Kidney (tissue), 14 donors: ENCODE data around the gene LUZP2. TPM values are rescaled to one million over a fixed set of nuclear protein-coding genes. Genes with fewer than 3 reads are reported as not detected.

Experiments
- DNase-seq, 5 donors: peaks; one replicate each; pipeline ENCODE4 v3.0.0-alpha.2; 2013 to 2020
- FAIRE-seq: peaks from 2 replicates; lab custom pipeline; 2012; peaks lifted over from hg19 to GRCh38; lab: Jason Lieb, UNC
- H3K27ac ChIP-seq, 2 donors: one replicate each; pipeline ENCODE4 v1.7.0; 2013; ENCODE audit warnings: low read depth in 2 of 2, low read length in 2 of 2, inconsistent platforms in 1 of 2
- H3K27me3 ChIP-seq: one replicate; pipeline ENCODE4 v1.7.1; 2013; ENCODE audit warnings: low read length, inconsistent platforms; ENCODE audit not compliant: control insufficient read depth, insufficient read depth
- H3K36me3 ChIP-seq, 3 donors: one replicate each; pipeline versions ENCODE4 v1.7.0 to v1.7.1; 2013; ENCODE audit warnings: low read length in 3 of 3, control low read depth in 1 of 3, inconsistent platforms in 1 of 3; ENCODE audit not compliant: insufficient read depth in 3 of 3, control insufficient read depth in 2 of 3
- H3K4me1 ChIP-seq, 3 donors: one replicate each; pipeline versions ENCODE4 v1.7.0 to v1.7.1; 2013; ENCODE audit warnings: low read length in 3 of 3, inconsistent platforms in 1 of 3, low read depth in 1 of 3; ENCODE audit not compliant: control insufficient read depth in 2 of 3, insufficient read depth in 2 of 3
- H3K4me3 ChIP-seq, 3 donors: one replicate each; pipeline versions ENCODE4 v1.7.0 to v1.8.1; 2013; ENCODE audit warnings: low read length in 3 of 3, control low read depth in 1 of 3, inconsistent platforms in 1 of 3
- H3K9ac ChIP-seq, 3 donors: one replicate each; pipeline versions ENCODE4 v1.7.0 to v1.7.1; 2013; ENCODE audit warnings: low read length in 3 of 3, control low read depth in 1 of 3, inconsistent platforms in 1 of 3
- H3K9me3 ChIP-seq, 3 donors: one replicate each; pipeline versions ENCODE4 v1.7.0 to v1.7.1; 2013; ENCODE audit warnings: low read length in 3 of 3, control low read depth in 1 of 3, inconsistent platforms in 1 of 3; ENCODE audit not compliant: control insufficient read depth in 2 of 3, insufficient read depth in 1 of 3
- intact Hi-C: fragments of 100-400 bp; cut with DNase I; formaldehyde crosslinking; loops from one replicate; pipeline ENCODE4 v1.11.1; 2022
- polyA plus RNA-seq: library from polyadenylated mRNA; stranded (reverse); fragments of 350-450 nt; fragmentation: Illumina TruSeq; extraction: RNeasy Lipid Tissue Mini Kit (QIAGEN cat#74804); gene quantifications from one replicate; pipeline ENCODE4 v1.2.3, GENCODE V29; 2014; ENCODE audit warnings: low read depth, low replicate concordance; ENCODE audit not compliant: insufficient read depth
- total RNA-seq: library from RNA; stranded (reverse); fragmentation: NEBNext Ultra II Directional; extraction: Animal tissue kit (Norgen Biotek cat#: 25700); gene quantifications from one replicate; pipeline ENCODE4 v1.2.1, GENCODE V29; 2021
- TF ChIP-seq, protein P1 (sequence below): IDR thresholded peaks from 3 replicates; pipeline ENCODE4 v1.5.1; 2012; ENCODE audit warnings: mild to moderate bottlenecking, moderate library complexity, borderline replicate concordance; ENCODE audit not compliant: insufficient read depth; ENCODE audit errors: extremely low read depth
- donor health status: control.
- donor health status: control.
- donor health status: control.
- donor health status: control.
- donor health status: control.
- donor health status: DM: yes; HTN: yes; CAD: no.
- donor health status: Normal renal cell carcinoma (clear cell type).

The LUZP2 gene
- total and polyA plus RNA-seq, 2 donors from 2014 or later: 0.19 TPM; not detected in 1

DNA sequence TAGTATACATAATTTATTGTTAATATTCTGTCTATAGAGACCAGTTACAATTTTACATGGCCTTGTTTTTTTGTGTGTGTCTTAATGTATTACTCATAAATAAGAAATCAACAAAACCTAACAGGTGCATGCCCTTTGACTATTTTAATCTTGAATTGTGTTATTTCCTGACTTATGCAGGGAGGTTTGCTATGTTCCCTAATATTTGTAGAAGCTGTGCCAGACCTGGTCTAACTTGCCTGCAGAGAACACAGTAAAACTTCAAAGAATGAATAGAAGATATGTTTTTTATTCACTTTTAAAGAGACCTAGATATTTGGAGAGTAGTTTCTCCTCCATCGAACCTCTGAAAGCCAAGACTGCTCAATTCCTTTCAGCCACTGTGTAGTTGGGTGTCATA lies 234.7 kb downstream of the LUZP2 start:
- Histone ChIP-seq H3K9ac (no peak overlapping the region), H3K36me3 (no peaks in the 10 kb centered on the region), H3K9me3 (no peaks in the 10 kb centered on the region), H3K27ac (no peak overlapping the region), H3K4me1 (no peaks in the 10 kb centered on the region), H3K27me3 (no peaks in the 10 kb centered on the region), H3K4me3 (no peak overlapping the region)
- FAIRE-seq (no peak), DNase-seq (no peak)
- intact Hi-C loops: no loop called here
- TF ChIP-seq, protein P1, sequence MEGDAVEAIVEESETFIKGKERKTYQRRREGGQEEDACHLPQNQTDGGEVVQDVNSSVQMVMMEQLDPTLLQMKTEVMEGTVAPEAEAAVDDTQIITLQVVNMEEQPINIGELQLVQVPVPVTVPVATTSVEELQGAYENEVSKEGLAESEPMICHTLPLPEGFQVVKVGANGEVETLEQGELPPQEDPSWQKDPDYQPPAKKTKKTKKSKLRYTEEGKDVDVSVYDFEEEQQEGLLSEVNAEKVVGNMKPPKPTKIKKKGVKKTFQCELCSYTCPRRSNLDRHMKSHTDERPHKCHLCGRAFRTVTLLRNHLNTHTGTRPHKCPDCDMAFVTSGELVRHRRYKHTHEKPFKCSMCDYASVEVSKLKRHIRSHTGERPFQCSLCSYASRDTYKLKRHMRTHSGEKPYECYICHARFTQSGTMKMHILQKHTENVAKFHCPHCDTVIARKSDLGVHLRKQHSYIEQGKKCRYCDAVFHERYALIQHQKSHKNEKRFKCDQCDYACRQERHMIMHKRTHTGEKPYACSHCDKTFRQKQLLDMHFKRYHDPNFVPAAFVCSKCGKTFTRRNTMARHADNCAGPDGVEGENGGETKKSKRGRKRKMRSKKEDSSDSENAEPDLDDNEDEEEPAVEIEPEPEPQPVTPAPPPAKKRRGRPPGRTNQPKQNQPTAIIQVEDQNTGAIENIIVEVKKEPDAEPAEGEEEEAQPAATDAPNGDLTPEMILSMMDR: no peak

- intact Hi-C loops: no loop called here
- Histone ChIP-seq H3K27me3 (no peaks in the 10 kb centered on the region), H3K27ac (no peak overlapping the region), H3K4me3 (no peak overlapping the region), H3K4me1 (no peaks in the 10 kb centered on the region), H3K9me3 (no peaks in the 10 kb centered on the region), H3K9ac (no peak overlapping the region), H3K36me3 (no peaks in the 10 kb centered on the region)
- TF ChIP-seq, protein P1: no peak
- DNase-seq: no peak
- FAIRE-seq: no peak
Observed at GRCh38 chr11:24734742-24735237, 237.9 kb downstream of the LUZP2 start.

- no peak overlapping the region for H3K4me3 ChIP-seq
- TF ChIP-seq, protein P1: no peak
- H3K9ac ChIP-seq: no peak overlapping the region
- no peaks in the 10 kb centered on the region for H3K36me3 ChIP-seq
- H3K9me3 ChIP-seq: no peaks in the 10 kb centered on the region
- no peak for DNase-seq
- intact Hi-C loops: no loop called here
- no peaks in the 10 kb centered on the region for H3K4me1 ChIP-seq
- no peaks in the 10 kb centered on the region for H3K27me3 ChIP-seq
- FAIRE-seq: no peak
- no peak overlapping the region for H3K27ac ChIP-seq
Observed at GRCh38 chr11:24738972-24739371, 242.1 kb downstream of the LUZP2 start.

GRCh38 chr11:24739637-24740036 lies 242.8 kb downstream of the LUZP2 start:
- no peak for DNase-seq
- H3K9ac ChIP-seq: no peak overlapping the region
- intact Hi-C loops: no loop called here

More at GRCh38 chr11:24739637-24740036, 242.8 kb downstream of the LUZP2 start:
- no peaks in the 10 kb centered on the region for H3K4me1 ChIP-seq
- no peaks in the 10 kb centered on the region for H3K9me3 ChIP-seq
- H3K4me3 ChIP-seq: no peak overlapping the region
- no peak for FAIRE-seq
- TF ChIP-seq, protein P1: no peak
- H3K27me3 ChIP-seq: no peaks in the 10 kb centered on the region
- no peak overlapping the region for H3K27ac ChIP-seq
- no peaks in the 10 kb centered on the region for H3K36me3 ChIP-seq
